GM19463 (cell line): ENCODE data around the gene KTN1.

Source experiments
- ATAC-seq: cut with Tn5 transposase; IDR thresholded peaks from one replicate; pipeline ENCODE4 v1.9.1; 2021; ENCODE audit warnings: mild to moderate bottlenecking, moderate library complexity; ENCODE audit not compliant: unreplicated experiment

The KTN1 gene

GRCh38 chr14:55671641-55672040 is 91.6 kb downstream of the KTN1 start:
- ATAC-seq: no peak

DNA sequence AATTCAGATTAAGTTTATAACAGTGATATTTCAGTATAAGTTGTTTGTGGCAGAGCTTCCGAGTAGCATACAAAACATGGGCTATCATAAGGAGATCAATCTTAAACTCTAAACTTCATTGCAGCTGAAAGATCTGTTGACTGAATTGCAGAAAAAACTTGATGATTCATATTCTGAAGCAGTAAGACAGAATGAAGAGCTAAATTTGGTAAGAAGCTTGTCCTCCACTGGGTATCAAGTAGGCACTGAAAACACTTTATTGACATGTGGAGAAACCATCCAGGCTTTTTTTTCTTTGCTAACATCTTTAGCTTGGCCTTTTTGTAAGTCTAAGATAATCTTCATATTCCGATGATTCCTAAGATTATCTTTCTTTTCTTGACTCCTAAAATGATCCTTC is 93.0 kb downstream of the KTN1 start:
- no peak for ATAC-seq

GRCh38 chr14:55681096-55681495 is 101.1 kb downstream of the KTN1 start:
- no peak for ATAC-seq

GRCh38 chr14:55684956-55685584 is 105.1 kb downstream of the KTN1 start:
- ATAC-seq: no peak

DNA sequence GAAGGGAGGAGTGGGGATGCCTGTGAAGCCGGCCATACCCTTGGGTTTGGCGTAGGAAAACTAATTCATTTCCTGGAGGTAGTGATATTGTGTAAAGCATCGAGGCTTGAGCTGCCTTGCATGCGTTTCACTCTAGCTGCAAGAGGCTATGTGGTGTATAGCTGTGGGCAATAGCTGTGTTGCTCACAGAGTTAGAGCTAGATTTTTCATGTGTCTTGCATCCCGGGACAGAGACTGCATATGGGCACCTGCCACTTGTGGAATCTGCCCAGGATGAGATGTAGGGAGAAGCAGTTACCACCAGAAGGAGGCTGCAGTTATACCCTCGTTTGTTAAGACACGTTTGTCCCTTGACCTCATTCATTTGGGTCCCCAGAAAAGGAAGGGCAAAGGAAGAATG is 106.7 kb downstream of the KTN1 start:
- ATAC-seq: no peak

DNA sequence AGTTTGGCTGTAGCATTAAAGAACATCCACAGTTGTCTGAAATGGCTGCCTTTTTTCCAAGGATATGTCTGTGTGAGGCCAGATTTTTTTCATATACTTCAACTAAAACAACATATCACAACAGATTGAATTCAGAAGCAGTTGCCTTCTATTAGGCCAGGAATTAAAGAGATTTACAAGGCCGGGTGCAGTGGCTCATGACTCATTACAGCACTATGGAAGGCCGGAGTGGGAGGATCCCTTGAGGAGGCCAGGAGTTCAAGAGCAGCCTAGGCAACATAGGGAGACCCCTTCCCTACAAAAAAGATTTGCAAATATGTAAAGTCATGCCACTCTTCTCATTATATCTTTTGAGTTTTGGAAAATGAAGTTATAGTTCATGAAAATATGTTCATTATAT is 108.6 kb downstream of the KTN1 start:
- ATAC-seq: no peak

DNA sequence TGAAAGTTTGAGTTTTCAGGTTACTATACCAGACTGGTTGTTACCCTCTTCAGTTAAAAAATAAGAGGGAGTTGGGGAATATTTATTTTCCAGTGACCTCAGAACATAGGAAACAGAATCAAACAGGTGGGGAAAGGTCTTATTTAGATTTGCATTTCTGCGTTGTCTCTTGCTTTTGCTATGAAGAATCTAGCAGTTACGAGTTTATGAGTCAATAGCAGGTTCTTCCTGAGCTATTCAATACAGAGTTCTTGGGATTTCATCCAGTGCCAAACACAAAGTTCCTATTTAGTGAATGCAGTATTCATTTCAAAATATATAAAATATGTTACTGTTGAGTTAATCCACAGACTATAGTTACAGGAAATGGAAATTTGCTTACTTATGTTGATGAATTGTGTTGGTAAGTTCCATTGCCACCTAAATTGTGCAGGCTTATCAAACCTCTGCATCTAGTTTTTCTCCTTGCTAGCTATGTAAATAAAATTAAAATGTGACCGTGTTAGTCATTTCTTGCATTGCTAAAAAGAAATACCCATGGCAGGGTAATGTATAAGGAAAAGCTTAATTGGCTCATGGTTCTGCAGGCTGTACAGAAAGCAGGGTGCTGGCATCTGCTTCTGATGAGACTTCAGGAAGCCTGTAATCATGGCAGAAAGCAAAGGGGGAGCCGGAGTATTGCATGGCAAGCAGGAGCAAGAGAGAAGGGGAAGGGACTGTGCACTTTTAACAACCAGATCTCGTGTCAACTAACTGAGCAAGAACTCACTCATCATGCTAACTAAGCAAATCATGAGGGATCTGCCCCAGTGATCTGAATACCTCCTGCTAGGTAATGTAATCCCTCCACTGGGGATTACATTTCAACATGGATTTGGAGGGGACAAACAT is 110.2 kb downstream of the KTN1 start:
- no peak for ATAC-seq

GRCh38 chr14:55691659-55692058 is 111.7 kb downstream of the KTN1 start:
- ATAC-seq: no peak

- ATAC-seq: no peak
Observed at GRCh38 chr14:55693904-55694303, 113.9 kb downstream of the KTN1 start.

GRCh38 chr14:55697414-55697861 is 117.4 kb downstream of the KTN1 start:
- no peak for ATAC-seq

- peak; percentile 33 for ATAC-seq
Observed at GRCh38 chr14:55698051-55698450, 118.0 kb downstream of the KTN1 start.

DNA sequence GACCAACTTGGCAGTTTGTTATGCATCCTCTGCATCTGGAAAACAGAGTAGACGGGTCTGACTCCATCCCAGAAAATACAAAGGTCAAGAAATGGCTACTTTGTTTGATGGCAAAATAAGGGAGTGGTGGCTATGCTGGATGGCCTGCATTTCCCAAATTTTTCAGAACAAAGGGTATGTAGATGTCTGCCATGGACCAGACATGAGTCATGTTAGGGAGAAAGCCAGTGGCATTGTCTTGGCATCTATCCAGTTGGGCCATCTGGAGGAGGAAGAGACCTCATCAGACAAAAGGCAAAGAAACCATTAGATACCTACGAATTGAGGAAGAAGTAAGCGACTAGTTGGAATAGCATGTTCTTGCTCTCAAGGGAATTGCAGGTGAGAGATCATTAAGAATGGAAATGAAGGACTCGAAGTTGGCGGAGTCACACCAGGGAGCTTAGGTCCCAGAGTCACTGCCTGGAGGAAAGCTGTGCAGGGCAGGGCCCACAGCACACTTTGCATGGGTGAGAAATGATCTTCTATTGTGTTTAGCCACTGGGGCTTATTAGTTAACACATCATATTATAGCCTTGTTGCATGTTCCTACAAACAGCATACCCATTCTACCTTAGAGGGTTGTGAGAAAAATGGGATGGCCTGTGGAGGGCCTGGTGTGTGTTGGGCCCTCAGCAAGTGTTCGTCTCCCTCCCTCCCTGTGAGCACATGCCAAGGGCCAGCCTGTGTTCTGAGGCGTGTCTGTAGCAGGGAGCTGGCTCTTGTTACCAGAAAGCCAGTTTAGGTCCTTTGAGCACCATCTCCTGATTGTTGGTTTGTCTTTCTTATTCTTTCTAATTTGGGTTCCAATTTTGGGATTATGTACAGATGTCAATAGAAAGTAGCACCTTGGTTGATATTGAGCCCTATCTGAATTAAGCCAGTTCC is 119.4 kb downstream of the KTN1 start:
- ATAC-seq: no peak

GRCh38 chr14:55701638-55702037 is 121.6 kb downstream of the KTN1 start:
- ATAC-seq: peak; percentile 94

- no peak for ATAC-seq
Observed at GRCh38 chr14:55702511-55702910, 122.5 kb downstream of the KTN1 start.

- no peak for ATAC-seq
Observed at GRCh38 chr14:55704654-55705053, 124.6 kb downstream of the KTN1 start.

GRCh38 chr14:55705651-55706364 is 125.8 kb downstream of the KTN1 start:
- ATAC-seq: no peak

DNA sequence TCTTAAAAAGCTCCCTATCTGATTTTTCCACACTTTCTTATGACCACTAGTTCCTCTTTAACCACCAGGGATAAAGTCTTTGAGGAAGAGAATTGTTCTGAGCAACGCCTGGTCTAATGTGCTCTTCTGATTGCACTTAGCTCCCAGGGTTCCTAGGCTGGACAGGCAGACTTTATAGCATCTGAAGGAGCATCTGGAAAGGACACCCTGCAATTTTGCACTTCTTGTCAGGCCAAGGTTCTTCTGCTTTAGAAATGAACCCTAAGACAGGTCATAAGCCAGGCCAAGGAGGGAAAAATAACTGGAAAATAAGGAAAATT is 126.3 kb downstream of the KTN1 start:
- ATAC-seq: no peak

DNA sequence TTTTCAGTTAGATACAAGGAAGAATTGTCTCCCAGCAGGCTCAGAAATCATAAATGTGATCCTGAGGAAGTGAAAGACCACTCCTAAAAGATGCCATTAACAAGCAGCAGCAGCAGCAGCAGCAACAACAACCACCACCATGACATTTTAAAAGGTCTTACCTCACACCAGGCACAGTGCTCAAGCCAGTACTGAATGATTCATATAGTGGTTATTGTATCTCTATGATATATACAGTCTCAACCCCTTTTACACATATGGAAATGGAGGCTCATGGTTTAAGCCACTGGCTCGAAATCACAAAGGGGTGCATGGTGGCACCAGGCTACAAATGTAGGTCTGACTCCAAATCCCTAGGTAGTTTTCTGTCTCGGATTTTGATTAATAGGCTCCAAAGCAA is 126.9 kb downstream of the KTN1 start:
- no peak for ATAC-seq

DNA sequence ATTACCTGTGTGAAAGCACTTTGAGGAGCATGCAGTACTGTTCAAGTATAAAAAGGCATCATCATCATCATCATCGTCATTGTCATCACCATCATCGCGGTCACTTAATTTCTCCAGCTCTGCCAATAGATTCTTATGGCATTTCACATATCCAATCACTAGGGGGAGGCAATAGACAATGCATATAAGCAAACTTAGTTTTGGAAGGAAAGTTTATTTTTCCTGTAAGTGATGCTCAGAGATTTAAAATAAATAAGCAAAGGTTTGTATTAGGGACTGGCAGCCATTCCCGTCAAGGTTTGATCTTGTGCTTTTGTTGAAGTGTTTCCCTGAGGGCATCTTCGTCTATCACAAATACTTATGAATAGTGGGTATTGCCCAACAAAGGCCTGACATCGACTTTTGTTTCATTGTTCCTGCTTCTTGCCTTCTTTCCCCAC is 127.4 kb downstream of the KTN1 start:
- no peak for ATAC-seq

DNA sequence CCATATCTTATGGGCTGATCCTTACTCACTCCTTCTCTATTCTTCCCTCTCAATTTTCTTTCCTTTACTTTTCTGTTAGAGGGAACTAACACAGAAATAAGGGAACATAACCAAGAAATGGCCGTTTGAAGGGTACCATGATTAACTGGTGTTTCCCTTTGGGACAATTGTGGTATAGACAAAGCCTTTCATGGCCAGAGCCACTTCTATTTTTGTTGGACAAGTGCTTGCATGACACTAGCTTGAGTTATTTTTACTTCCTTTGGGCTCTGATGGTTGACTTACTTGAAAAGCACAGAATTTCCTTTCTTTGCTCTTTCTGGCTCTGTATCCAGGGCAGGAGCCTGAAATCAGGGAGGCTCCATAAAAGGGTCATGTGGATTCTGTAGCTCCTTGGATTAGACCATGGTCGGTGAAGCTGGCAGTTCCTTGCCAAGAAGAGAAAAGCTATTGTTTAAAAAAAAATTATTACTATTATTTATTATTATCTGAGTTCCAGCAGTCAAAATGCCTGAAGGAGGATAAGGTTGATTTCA is 130.6 kb downstream of the KTN1 start:
- no peak for ATAC-seq
